HG03521 (cell line): ENCODE data around the gene NPHS2.

Experiments used
- ATAC-seq: cut with Tn5 transposase; IDR thresholded peaks from one replicate; pipeline ENCODE4 v1.9.1; 2021; ENCODE audit warnings: mild to moderate bottlenecking, moderate library complexity; ENCODE audit not compliant: unreplicated experiment

Gene NPHS2

DNA sequence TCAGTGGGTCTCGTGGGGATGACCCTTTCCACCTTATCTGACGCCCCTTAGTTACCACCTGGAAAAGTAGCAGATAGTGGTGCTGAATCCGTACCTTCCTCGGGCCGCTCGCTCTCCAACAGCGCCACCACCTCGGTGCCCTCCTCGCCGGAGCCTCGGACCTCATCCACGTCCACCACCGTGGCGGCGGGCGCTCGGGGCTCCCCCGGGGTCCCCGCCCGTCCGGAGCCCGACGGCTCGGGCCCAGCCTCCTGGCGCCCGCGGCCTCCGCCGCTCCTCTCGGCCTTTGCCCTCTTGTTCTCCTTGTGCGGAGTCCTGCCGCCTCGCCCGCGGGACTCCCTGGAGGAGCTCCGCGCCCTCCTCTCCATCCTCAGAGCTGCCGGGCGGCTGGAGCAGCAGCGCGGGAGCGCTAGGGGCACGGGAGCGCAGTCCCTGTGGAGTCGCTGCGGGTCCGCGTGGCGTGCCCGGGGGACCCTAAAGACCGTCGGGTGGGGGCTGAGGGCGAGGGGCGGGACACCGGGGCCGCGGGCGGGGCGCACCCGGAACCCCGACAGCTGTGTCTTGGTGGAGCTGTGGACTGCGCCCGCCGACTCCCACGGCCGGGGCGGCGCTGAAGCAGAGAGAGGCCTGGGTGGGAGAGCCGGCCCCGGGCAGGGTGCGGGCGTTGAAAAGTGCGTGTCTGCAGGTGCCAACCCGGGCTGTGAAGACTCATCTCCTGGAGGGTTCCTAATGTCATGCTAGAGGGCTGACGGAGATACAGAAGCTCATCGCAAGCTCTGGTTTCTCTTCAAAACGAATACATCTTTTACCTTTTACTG lies at the start of gene NPHS2:
NPHS2 (minus strand) TSS at position 452 of the 818 bp plus-strand sequence; CDS start at position 368, 84 bp downstream.
- ATAC-seq = no peak

DNA sequence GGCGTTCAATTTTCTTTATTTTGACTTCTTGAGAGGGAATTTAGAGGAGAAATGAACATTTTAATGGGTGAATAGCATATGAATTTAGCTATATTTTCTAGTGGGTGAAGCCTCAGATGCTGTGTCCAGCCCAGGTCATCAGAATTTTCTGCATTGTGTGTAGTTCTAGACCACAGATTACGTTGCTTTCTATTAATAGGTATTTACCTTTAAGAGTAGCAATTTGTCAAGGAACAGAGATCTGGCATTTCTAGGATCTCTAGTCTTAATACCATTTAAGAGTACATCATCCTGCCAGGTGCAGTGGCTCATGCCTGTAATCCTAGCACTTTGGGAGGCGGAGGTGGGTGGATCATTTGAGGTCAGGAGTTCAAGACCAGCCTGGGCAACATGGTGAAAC lies 36.6 kb upstream of the NPHS2 start:
- ATAC-seq = no peak

DNA sequence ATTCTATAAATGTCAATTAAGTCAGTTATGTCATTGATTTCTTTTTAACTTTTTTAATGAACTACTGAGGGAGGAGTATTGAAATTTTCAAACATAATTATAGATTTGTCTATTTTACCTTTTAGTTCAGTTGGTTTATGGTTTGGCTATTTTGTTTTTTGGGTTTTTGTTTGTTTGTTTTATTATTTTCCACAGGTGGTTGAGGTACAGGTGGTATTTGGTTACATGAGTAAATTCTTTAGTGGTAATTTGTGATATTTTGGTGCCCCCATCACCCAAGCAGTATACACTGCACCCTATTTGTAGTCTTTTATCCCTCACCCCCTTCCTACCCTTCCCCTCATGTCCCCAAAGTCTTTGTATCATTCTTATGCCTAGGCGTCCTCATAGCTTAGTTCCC lies 25.3 kb upstream of the NPHS2 start:
- no peak for ATAC-seq

DNA sequence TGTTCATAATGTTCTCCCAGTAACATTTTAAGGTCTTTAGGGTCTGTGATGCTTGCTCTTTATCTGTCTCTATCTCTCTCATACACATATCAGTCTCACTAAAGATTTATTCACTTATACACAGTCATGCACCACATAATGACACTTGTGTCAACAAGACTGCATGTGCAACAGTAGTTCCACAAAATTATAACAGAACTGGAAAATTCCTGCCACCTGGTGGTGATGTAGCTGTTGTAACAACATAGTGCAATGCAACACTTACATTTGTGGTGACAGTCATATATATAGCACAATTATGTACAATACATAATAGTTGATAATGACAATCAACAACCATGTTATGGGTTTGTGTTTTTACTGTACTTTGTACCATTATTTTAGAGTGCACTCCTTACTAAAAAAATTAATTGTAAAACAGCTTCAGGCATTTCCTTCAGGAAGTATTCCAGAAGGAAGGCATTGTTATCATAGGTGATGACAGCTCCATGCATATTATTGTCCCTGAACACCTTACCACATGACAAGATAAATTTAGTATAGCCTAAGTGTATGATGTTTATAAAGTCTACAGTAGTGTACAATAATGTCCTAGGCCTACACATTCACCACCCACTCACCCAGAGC lies 24.0 kb upstream of the NPHS2 start:
- no peak for ATAC-seq

DNA sequence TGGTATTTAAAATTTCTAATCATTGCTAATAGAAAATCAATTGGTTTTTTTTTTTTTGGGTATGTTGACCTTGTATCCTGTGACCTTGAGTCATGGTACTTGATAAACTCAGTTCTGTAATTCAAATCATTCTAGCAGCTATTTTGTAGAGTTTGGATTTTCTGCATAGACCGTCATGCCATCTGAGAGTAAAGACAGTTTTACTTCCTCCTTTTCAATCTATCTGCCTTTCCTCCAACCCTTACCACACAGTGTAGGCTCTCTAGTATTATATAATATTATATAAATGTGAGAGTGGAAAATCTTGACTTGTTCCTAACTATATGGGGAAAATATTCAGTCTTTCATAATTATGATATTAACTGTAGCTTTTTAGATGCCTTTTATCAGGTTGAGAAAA lies 22.9 kb upstream of the NPHS2 start:
- ATAC-seq = no peak

DNA sequence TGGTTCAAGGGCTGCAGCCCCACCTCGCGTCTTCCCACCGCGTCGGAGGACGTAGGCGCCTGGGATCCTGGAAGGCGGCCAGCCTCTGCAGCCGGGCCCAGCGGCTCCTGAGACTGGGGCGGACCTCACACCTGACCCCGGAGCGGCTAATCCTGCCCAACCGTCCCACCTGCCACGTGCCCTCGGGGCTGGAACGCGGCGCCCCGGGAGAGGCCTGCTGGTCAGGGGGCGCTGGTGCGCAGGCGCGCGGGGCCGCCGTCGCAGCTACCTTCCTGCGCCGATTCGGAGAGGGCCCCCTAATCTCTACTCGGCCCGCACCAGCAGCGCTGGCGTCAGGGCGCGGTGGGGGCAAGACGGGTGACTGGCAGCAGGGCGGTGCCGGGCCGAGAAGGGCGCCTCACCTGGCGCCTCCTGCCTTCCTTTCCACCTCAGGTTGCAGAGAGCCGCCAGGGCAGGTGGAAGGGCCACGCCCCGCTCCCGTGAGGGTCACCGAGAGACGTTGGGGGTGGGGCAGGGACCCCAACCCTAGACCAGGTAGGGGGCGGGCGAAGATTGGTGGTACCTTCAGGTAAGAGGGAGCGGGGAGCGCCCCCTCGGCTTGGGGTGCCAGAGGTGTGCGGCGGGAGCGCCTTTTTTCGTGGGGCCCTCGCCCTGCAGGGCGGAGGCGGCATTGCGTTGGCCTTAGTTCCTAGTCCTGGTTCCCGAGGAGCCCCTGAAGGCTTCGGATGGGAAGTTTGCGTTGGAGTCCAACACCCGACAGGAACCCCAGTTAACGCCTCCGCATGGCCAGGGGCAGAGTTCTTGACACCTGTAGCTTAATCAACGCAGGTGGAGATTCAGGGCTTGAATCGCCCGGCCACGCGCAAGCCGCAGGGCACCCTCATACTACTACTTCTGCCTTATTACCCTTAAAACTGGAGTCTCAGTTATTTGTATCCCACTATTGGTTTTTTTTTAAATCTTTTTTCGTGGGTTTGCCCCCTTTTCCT lies 16.1 kb upstream of the NPHS2 start, which contains the start of gene TDRD5:
TDRD5 (plus strand) TSS at position 241 of the 989 bp plus-strand sequence. CDS start 784 bp downstream, outside the sequence.
- ATAC-seq = no peak

DNA sequence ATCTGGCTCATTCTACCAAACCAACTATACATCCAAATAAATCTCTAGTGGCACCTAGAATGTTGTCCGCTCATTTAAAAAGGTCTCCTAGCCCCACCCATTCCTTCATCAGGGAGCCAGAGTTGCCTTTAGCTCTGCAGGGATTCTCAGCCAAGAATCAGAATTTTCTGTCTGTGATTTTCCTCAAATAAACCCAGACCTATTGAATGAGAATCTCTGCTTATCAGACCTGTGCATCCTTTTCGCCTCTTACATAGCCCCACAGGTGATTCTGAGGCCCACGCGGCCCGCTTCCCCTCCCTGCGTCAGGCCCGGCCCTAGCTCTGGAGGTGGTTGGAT lies 15.5 kb upstream of the NPHS2 start:
- ATAC-seq = no peak

DNA sequence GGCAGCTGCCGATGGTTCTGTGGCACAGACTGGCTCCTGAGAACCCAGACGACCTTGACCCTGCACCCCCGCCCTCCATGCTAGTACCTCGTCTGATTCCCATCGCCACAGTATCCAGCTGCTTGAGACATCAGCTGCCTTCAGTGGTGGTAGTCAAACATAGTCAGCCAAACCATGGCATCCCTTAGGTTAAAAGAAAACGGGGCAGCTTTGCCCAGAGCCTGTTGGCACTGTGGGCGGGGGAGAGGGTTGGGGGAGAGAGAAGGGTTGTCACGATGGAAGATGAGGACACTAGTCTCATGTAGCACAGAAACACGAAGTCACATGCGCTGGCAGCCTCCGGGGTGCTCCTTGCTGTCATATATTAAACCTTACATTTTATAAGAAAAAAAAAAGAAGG lies 14.9 kb upstream of the NPHS2 start:
- ATAC-seq = no peak

DNA sequence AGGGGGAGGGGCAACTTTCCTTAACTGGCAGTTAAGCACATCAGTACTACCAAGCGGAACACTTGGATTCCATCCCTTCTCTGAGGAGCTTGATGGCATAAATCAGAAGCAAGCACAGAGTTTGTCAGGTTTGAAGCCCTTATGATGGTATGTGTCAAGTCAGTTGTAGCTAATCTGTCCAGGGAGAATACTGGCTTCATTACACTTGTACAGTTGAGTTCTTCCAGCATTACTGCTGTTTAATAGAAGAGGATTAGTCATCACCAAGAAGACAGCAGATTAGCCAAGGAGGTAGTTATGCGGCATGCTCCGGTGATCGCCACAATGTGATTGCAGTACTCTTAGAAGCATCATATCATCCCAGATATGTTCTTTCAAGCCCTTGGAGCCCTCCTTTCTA lies 13.8 kb upstream of the NPHS2 start:
- ATAC-seq = no peak

DNA sequence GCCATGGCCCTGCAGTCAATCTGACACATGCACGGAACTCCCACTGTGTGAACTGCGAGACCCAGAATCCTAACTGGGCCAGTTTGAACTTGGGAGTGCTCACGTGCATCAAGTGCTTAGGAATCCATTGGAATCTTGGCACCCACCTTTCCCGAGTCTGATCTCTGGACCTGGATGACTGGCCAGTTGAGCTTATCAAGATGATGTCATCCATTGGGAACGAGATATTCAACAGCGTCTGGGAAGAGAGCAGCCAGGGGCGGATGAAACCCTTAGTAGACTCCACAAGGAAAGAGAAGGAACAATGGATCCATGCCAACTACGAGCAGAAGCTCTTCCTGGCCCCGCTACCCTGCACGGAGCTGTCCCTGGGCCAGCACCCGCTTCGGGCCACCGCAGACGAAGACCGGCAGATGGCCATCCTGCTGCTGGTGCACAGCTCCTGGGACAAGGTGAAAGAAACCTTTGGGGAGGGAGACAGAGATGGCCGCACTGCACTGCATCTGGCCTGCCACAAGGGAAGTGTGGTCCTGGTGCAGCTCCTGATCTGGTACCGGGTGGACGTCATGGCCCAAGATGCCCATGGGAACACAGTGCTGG lies 12.8 kb upstream of the NPHS2 start:
- ATAC-seq = no peak

DNA sequence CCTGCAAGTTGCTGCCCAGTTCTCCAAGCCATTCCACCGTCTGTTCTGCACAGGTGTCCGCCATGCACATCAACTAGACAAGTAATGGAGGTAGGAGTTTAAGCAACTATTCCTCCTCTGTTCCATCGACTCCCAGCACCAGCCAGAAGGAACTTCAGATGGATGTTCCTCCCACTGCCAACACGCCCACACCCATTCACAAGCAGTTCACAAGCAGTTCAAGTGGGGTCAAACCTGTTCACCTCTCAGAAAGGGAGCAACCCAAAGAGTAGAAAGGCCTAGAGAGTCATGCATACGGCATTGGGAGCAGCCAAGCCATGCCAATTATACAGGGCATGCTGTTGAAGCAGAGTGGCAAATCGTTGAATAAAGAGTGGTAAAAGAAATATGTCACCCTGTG lies 11.6 kb upstream of the NPHS2 start:
- no peak for ATAC-seq

DNA sequence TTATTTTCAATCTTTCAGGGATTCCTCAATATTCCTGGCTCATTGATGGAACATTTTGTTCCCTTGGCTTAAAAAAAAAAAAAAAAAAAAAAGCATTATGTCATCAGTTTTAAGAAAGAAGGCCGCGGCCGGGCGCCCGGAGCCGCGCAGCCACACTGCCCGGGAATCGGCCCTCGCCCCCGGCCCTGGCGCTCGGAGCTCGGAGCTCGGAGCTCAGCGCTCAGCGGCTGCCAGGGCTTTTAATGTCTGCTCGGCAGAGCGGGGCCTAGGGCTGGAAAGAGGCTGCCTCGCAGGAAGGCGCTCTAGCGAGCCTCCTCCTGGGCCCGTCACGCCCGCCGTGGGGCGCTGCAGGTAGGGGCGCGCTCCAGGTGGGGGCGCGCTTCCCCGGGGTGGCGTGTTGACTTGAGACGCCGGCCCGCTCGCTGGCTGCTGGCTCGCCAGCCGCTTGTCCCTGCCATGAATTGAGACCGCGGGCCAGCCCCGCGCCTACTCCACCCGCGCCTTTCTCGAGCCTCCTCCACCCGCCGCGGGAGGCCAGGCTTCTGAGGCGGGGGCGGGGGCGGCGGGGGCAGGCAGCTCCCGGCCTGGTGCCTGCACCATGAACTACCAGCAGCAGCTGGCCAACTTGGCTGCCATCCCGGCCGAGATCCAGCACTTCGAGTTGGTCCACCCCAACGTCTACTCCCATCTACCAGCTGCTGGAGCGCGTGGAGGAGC lies 10.5 kb upstream of the NPHS2 start:
- ATAC-seq = no peak

DNA sequence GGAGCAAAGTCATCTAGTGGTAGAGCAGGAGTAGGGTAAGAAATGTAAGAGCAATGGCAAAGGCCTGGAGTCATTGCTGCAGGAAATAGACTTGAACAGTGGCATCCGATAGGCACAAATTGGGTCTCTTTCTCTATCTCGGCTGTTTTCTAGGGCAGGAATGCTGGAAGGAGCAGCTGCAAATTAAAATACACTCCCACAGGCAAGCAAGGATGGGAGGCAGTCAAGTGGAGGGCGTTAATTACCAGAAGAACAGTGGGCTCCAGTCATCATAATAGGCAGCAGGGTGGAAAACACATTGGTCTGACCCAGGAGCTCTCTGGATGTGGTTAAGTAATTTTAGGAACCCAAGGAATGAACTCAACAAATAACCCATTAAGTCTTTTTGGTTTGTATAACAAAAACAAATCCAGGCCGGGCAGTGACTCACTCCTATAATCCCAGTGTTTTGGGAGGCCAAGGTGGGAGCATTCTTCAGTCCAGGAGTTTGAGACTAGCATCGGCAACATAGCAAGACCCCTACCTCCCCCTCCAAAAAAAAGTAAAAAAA lies 8.1 kb upstream of the NPHS2 start:
- ATAC-seq = no peak

DNA sequence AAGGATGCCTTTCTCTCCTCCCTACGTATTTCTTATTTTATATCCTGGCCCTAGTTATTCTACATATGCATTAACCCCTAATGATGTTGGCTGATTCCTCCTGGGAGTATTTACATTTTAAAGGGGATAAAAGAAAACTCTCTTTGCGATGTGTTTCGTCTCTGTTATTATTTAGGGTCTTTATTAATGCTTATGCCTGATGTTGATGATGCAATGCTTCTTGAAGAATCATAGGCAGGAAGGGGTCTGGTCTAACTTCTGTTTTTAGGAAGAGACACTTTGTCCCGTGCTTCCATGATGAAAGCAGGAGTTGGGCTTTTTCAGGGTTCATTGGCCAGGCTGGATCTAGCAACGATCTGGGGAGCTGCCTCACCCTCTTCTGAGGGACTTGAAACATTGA lies 761 bp upstream of the NPHS2 start:
- ATAC-seq = no peak

DNA sequence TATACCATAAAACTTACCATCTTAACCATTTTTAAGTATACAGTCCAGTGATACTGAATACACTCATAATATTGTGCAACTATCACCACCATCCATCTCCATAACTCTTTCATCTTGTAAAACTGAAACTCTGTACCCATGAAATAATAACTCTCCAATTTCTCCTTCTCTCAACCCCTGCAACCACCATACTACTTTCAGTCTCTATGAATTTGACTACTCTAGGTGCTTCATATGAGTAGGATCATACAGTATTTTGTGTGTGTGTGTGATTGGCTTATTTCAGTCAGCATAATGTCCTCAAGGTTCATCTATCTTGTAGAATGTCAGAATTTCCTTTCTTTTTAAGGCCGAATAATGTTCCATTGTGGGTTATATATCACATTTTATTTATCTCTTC lies 17.7 kb downstream of the NPHS2 start:
- no peak for ATAC-seq

DNA sequence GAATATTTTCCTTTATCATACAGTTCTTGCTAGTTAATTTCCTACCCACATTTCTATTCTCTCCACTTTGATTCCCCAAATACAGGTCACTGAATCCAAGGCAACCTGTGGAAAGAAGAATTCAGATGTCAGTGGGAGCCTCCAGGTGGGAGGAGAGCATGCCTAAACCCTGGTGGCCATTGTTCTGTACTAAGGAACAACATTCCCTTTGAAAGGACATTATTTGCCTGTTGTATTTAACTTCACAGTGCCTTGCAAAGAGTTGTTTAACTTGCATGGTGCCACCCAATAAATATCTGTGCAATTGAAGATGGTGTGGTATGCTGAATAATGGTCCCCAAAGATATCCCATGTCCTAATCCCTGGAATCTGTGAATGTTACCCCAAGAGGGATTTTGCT lies 21.3 kb downstream of the NPHS2 start:
- no peak for ATAC-seq

DNA sequence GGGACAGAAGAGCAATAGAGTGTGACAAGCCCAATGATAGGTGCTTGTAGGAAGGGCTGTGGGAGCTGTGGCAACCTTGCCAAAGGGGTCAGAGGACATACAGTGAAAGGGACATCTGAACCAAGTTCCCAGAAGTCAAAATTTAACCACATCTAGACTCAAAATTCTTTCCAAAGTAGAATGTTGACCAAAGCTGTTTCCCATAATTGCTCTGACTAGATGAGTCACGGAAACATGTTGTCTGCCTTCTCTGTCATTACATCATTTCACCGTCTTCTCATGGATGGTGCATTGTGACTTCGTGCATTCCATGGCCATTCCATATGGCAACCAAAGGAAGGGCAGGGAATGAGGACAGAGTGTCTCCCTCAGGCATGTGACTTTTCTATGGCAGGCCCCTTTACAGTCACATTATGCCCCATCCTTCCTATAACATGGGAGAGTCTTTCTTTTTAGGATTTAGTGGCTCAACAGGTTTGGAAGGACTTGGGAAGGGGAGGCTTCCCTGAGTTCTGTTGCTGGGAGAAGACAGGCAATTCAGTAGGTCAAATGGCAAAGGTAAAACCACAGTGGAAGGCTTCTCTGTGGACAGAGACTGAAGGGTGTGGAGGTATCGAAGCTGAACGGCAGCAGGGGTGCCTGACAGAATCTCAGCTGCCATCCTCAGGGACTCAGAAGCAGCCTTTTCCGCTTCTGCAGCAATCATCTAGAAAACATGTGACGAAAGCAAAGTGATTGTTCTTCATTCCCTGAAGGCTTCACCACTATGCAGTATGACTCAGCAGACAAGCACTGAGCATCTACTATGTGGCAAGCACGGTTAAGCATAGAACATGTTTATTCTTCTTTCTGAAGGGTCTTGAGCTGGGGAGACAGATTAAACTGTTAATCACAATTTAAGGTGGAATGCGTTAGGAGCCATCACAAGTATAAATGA lies 24.7 kb downstream of the NPHS2 start:
- peak; percentile 42 for ATAC-seq

DNA sequence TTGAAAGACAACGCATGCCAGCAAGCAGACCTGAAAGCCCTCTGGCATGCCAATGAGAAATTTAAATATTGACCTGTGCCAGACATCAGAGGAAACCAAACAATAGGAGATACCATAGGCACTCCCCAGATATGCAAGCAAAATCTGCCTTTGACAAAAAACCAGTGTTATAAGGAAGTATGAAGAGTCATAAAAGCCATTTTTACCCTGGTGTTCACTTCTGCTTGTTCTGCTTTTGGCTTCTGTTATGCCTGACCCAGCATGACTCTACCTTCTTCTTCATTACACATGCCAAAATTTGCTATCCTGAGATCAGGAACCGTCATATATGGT lies 26.4 kb downstream of the NPHS2 start:
- no peak for ATAC-seq
